GM23338 (cell line): Measurements from ENCODE around the gene BTBD16. TPM values are rescaled to one million over a fixed set of nuclear protein-coding genes. Genes with fewer than 3 reads are reported as not detected.

Experiments used
- ATAC-seq: fragments of 200-7000 bp; cut with Tn5 transposase; 3 replicates; pipeline ENCODE4 v1.9.1; 2020
- DNase-seq: peaks from one replicate; pipeline ENCODE4 v3.0.0-alpha.2; 2015; ENCODE audit warnings: low spot score
- H2AFZ ChIP-seq: fragments of 200-600 bp; sonication (generic); 2 replicates; pipeline ENCODE4 v1.8.0; 2016; ENCODE audit warnings: antibody characterized with exemption, mild to moderate bottlenecking, moderate library complexity
- H3F3A ChIP-seq: fragments of 200-600 bp; sonication (generic); replicated peaks from 2 replicates; pipeline ENCODE4 v1.8.0; 2017; ENCODE audit warnings: antibody characterized with exemption, mixed run types, low read depth
- H3K27ac ChIP-seq: fragments of 200-600 bp; sonication (generic); 2 replicates; pipeline ENCODE4 v1.6.1; 2016; ENCODE audit warnings: low read depth
- H3K27me3 ChIP-seq: fragments of 200-600 bp; sonication (generic); 2 replicates; pipeline ENCODE4 v1.8.0; 2016; ENCODE audit warnings: mild to moderate bottlenecking, mixed run types, moderate library complexity; ENCODE audit not compliant: insufficient read depth
- H3K36me3 ChIP-seq: fragments of 200-600 bp; sonication (generic); 2 replicates; pipeline ENCODE4 v1.8.0; 2016; ENCODE audit warnings: mild to moderate bottlenecking; ENCODE audit not compliant: insufficient read depth
- H3K4me1 ChIP-seq: fragments of 200-600 bp; sonication (generic); 2 replicates; pipeline ENCODE4 v1.8.0; 2016; ENCODE audit warnings: mild to moderate bottlenecking, moderate library complexity; ENCODE audit not compliant: insufficient read depth
- H3K4me2 ChIP-seq: fragments of 200-600 bp; sonication (generic); 2 replicates; pipeline ENCODE4 v1.7.1; 2017; ENCODE audit warnings: mixed run types
- H3K4me3 ChIP-seq: fragments of 200-600 bp; sonication (generic); 2 replicates; pipeline ENCODE4 v1.6.1; 2016; ENCODE audit warnings: mixed run types
- H3K79me2 ChIP-seq: fragments of 200-600 bp; sonication (generic); replicated peaks from 2 replicates; pipeline ENCODE4 v1.8.0; 2017; ENCODE audit warnings: mild to moderate bottlenecking; ENCODE audit not compliant: insufficient read depth
- H3K9me2 ChIP-seq: fragments of 200-600 bp; sonication (generic); 2 replicates; pipeline ENCODE4 v1.8.0; 2017; ENCODE audit not compliant: insufficient read depth
- H4K20me1 ChIP-seq: fragments of 200-600 bp; sonication (generic); replicated peaks from 2 replicates; pipeline ENCODE4 v1.8.0; 2017; ENCODE audit warnings: mild to moderate bottlenecking; ENCODE audit not compliant: insufficient read depth
- H3K27ac Mint-ChIP-seq: 2 replicates; pipeline ENCODE4 v1.8.0; 2020; ENCODE audit warnings: inconsistent platforms, mild to moderate bottlenecking, moderate library complexity, mixed read lengths
- H3K27me3 Mint-ChIP-seq: 3 replicates; pipeline ENCODE4 v1.8.0; 2022; ENCODE audit warnings: low read depth, mild to moderate bottlenecking, moderate library complexity, mixed read lengths, inconsistent platforms; ENCODE audit not compliant: insufficient read depth, poor library complexity
- H3K36me3 Mint-ChIP-seq: 3 replicates; pipeline ENCODE4 v1.8.0; 2021; ENCODE audit warnings: low read depth, mild to moderate bottlenecking, inconsistent platforms, moderate library complexity, mixed read lengths
- H3K4me1 Mint-ChIP-seq: 3 replicates; pipeline ENCODE4 v1.8.0; 2020; ENCODE audit warnings: mild to moderate bottlenecking, inconsistent platforms, mixed read lengths
- H3K4me3 Mint-ChIP-seq: 3 replicates; pipeline ENCODE4 v1.8.0; 2021; ENCODE audit warnings: moderate library complexity, mild to moderate bottlenecking, inconsistent platforms, mixed read lengths
- H3K9me3 Mint-ChIP-seq: 3 replicates; pipeline ENCODE4 v1.8.0; 2020; ENCODE audit warnings: moderate library complexity, mild to moderate bottlenecking, inconsistent platforms, mixed read lengths
- CTCF ChIP-seq, 2 experiments: fragments of 200-600 bp in 1 of 2; sonication (generic) in 1 of 2; conservative IDR thresholded peaks; 2 replicates each; pipeline versions ENCODE4 v1.5.1 to v1.6.1; 2016 to 2017; ENCODE audit warnings: antibody characterized with exemption in 2 of 2, low read depth in 2 of 2, mild to moderate bottlenecking in 2 of 2, moderate library complexity in 1 of 2
- EZH2 ChIP-seq: fragments of 200-600 bp; sonication (generic); IDR thresholded peaks from one replicate; pipeline ENCODE4 v1.8.0; 2017; ENCODE audit warnings: antibody characterized with exemption, mild to moderate bottlenecking, low read depth; ENCODE audit not compliant: unreplicated experiment
- JUNB ChIP-seq: IDR thresholded peaks from one replicate; pipeline ENCODE4 v1.6.1; 2016; ENCODE audit warnings: antibody characterized with exemption; ENCODE audit not compliant: unreplicated experiment
- NANOG ChIP-seq: IDR thresholded peaks from 2 replicates; pipeline ENCODE4 v1.6.1; 2016; ENCODE audit warnings: antibody characterized with exemption, borderline replicate concordance
- REST ChIP-seq: IDR thresholded peaks from one replicate; pipeline ENCODE4 v1.6.1; 2018; ENCODE audit warnings: antibody characterized with exemption; ENCODE audit not compliant: unreplicated experiment
- ZNF114 ChIP-seq: fragments of 250-450 bp; sonication (Bioruptor Pico); IDR thresholded peaks from 2 replicates; pipeline ENCODE4 v1.5.0; 2020; ENCODE audit warnings: mild to moderate bottlenecking, moderate library complexity
- ZNF331 ChIP-seq: fragments of 250-450 bp; sonication (Bioruptor Pico); IDR thresholded peaks from 2 replicates; pipeline ENCODE4 v1.5.0; 2020; ENCODE audit warnings: low read depth, mild to moderate bottlenecking, moderate library complexity
- ZNF462 ChIP-seq: fragments of 250-450 bp; sonication (Bioruptor Pico); IDR thresholded peaks from 2 replicates; pipeline ENCODE4 v1.5.0; 2020; ENCODE audit warnings: mild to moderate bottlenecking, moderate library complexity
- polyA plus RNA-seq: library from polyadenylated mRNA; unstranded; fragments of >200 nt; fragmentation: Nextera tagmentation; extraction: Ambion mirVana; gene quantifications from 2 replicates; pipeline ENCODE4 v1.2.1, GENCODE V29; 2016
- total RNA-seq: library from RNA; depleted of rRNA; stranded (reverse); fragments of >200 nt; shearing (Covaris generic); gene quantifications from 2 replicates; pipeline ENCODE4 v1.2.3, GENCODE V29; 2014

BTBD16 gene
- total and polyA plus RNA-seq, 2 experiments from 2014 or later = not detected

GRCh38 chr10:122282909-122283308, 11.8 kb downstream of the BTBD16 start:
- peaks cover 4% of the 10 kb centered on the region for H3K27me3 Mint-ChIP-seq
- H2AFZ ChIP-seq = no peak overlapping the region
- no peaks in the 10 kb centered on the region; the same call in 2 of the 3 replicates for H3K9me3 Mint-ChIP-seq
- H3K36me3 Mint-ChIP-seq = no peaks in the 10 kb centered on the region
- no peaks in the 10 kb centered on the region for H3F3A ChIP-seq
- no peaks in the 10 kb centered on the region for H3K27me3 ChIP-seq
- ATAC-seq (peak; percentile 30), DNase-seq (no peak)
- H3K4me1 ChIP-seq = no peaks in the 10 kb centered on the region
- no peaks in the 10 kb centered on the region for H3K79me2 ChIP-seq
- H3K4me2 ChIP-seq = no peak overlapping the region
- no peak overlapping the region for H3K4me3 ChIP-seq
- no peaks in the 10 kb centered on the region for H4K20me1 ChIP-seq
- H3K9me2 ChIP-seq = no peaks in the 10 kb centered on the region
- TF ChIP-seq ZNF462 (CRISPR knock-in tag) = no peak
- no peak for TF ChIP-seq EZH2
- TF ChIP-seq CTCF (conservative IDR thresholded peaks at IDR 0.05; ENCODE audit: low read depth in 2 of 2) = no peak
- TF ChIP-seq ZNF331 (CRISPR knock-in tag) = no peak
- TF ChIP-seq REST = no peak
- no peak for TF ChIP-seq ZNF114 (CRISPR knock-in tag)
- no peak for TF ChIP-seq NANOG
- no peak for TF ChIP-seq JUNB
- H3K4me1 Mint-ChIP-seq = peaks cover 21% of the 10 kb centered on the region
- H3K27ac ChIP-seq = no peak overlapping the region
- H3K4me3 Mint-ChIP-seq = no peak overlapping the region
- H3K27ac Mint-ChIP-seq = no peak overlapping the region
- no peaks in the 10 kb centered on the region for H3K36me3 ChIP-seq
